HAP-1 (cell line): ENCODE measurements around the gene POU6F2.

Experiments used
- DNase-seq, 2 experiments: peaks; one replicate each; pipeline ENCODE4 v3.0.0-alpha.2; 2016 to 2020; ENCODE audit warnings: low spot score in 2 of 2
- H3K27me3 ChIP-seq: fragments of 250-450 bp; sonication (Bioruptor Pico); 2 replicates; pipeline ENCODE4 v1.5.1; 2020; ENCODE audit warnings: low read depth, mild to moderate bottlenecking, moderate library complexity
- H3K36me3 ChIP-seq: fragments of 250-450 bp; sonication (Bioruptor Pico); replicated peaks from 2 replicates; pipeline ENCODE4 v1.5.1; 2020; ENCODE audit warnings: mild to moderate bottlenecking
- H3K4me1 ChIP-seq: fragments of 250-450 bp; sonication (Bioruptor Pico); 2 replicates; pipeline ENCODE4 v1.5.1; 2020; ENCODE audit warnings: mild to moderate bottlenecking
- H3K4me3 ChIP-seq: fragments of 250-450 bp; sonication (Bioruptor Pico); 2 replicates; pipeline ENCODE4 v1.5.1; 2020; ENCODE audit warnings: mild to moderate bottlenecking, moderate library complexity
- H3K9me3 ChIP-seq: fragments of 250-450 bp; sonication (Bioruptor Pico); 2 replicates; pipeline ENCODE4 v1.5.1; 2020; ENCODE audit warnings: mild to moderate bottlenecking, moderate library complexity
- in situ Hi-C: fragments of 300-500 bp; cut with MboI; formaldehyde crosslinking; loops from 3 replicates; pipeline ENCODE4 v1.14.3; 2020; ENCODE audit warnings: low sequenced_read_pairs, inconsistent platforms, mixed read lengths

POU6F2 gene

GRCh38 chr7:39464350-39465054 is 486.8 kb downstream of the POU6F2 start:
- Histone ChIP-seq H3K27me3 (no peaks in the 10 kb centered on the region), H3K4me3 (no peak overlapping the region), H3K36me3 (no peaks in the 10 kb centered on the region), H3K4me1 (peaks cover 35% of the 10 kb centered on the region), H3K9me3 (no peaks in the 10 kb centered on the region)
- DNase-seq = no peak
- in situ Hi-C loops = loop anchor here (5.0 to 10.0 kb wide), 2 partner anchors 532 to 670 kb away; no protein-coding TSS in a partner anchor

- Histone ChIP-seq H3K4me1 (peaks cover 28% of the 10 kb centered on the region), H3K9me3 (no peaks in the 10 kb centered on the region), H3K36me3 (no peaks in the 10 kb centered on the region), H3K27me3 (no peaks in the 10 kb centered on the region), H3K4me3 (no peak overlapping the region)
- peak; percentile 79 for DNase-seq
- in situ Hi-C loops = loop anchor here (5.0 to 10.0 kb wide), 2 partner anchors 533 to 670 kb away; no protein-coding TSS in a partner anchor
Observed at GRCh38 chr7:39465055-39465929, 487.6 kb downstream of the POU6F2 start.

- H3K9me3 ChIP-seq = no peaks in the 10 kb centered on the region
- peaks cover 7% of the 10 kb centered on the region for H3K4me1 ChIP-seq
- no peaks in the 10 kb centered on the region for H3K36me3 ChIP-seq
- no peak for DNase-seq
- no peaks in the 10 kb centered on the region for H3K27me3 ChIP-seq
- in situ Hi-C loops = loop anchor here (5.0 to 10.0 kb wide), 2 partner anchors 536 to 673 kb away; no protein-coding TSS in a partner anchor
- H3K4me3 ChIP-seq = no peak overlapping the region
Observed at GRCh38 chr7:39468261-39468660, 490.6 kb downstream of the POU6F2 start.

GRCh38 chr7:39468808-39469374 is 491.2 kb downstream of the POU6F2 start:
- DNase-seq = no peak
- Histone ChIP-seq H3K9me3 (no peaks in the 10 kb centered on the region), H3K36me3 (no peaks in the 10 kb centered on the region), H3K4me1 (peaks cover 7% of the 10 kb centered on the region), H3K4me3 (no peak overlapping the region), H3K27me3 (no peaks in the 10 kb centered on the region)
- in situ Hi-C loops = loop anchor here (5.0 to 10.0 kb wide), 2 partner anchors 537 to 674 kb away; no protein-coding TSS in a partner anchor

GRCh38 chr7:39480901-39481300 is 503.2 kb downstream of the POU6F2 start:
- DNase-seq = no peak
- in situ Hi-C loops = no loop called here

GRCh38 chr7:39488467-39489393 is 511.0 kb downstream of the POU6F2 start:
- no peak for DNase-seq

More at GRCh38 chr7:39480901-39481300, 503.2 kb downstream of the POU6F2 start:
- Histone ChIP-seq H3K27me3 (peaks cover 2% of the 10 kb centered on the region; the same call in 1 of the 2 replicates), H3K9me3 (no peaks in the 10 kb centered on the region; the same call in 1 of the 2 replicates), H3K36me3 (no peaks in the 10 kb centered on the region), H3K4me3 (no peak overlapping the region), H3K4me1 (no peaks in the 10 kb centered on the region)

GRCh38 chr7:39490296-39490695 is 512.6 kb downstream of the POU6F2 start:
- H3K27me3 ChIP-seq = no peaks in the 10 kb centered on the region
- in situ Hi-C loops = no loop called here

More at GRCh38 chr7:39488467-39489393, 511.0 kb downstream of the POU6F2 start:
- Histone ChIP-seq H3K9me3 (no peaks in the 10 kb centered on the region), H3K27me3 (no peaks in the 10 kb centered on the region), H3K36me3 (no peaks in the 10 kb centered on the region), H3K4me3 (no peak overlapping the region), H3K4me1 (no peaks in the 10 kb centered on the region; the same call in 1 of the 2 replicates)
- in situ Hi-C loops = no loop called here

GRCh38 chr7:39493934-39494333 is 516.2 kb downstream of the POU6F2 start:
- no peak for DNase-seq
- H3K36me3 ChIP-seq = no peaks in the 10 kb centered on the region
- in situ Hi-C loops = no loop called here
- H3K27me3 ChIP-seq = no peaks in the 10 kb centered on the region
- H3K4me3 ChIP-seq = no peak overlapping the region
- H3K4me1 ChIP-seq = no peaks in the 10 kb centered on the region; the same call in 1 of the 2 replicates
- no peaks in the 10 kb centered on the region for H3K9me3 ChIP-seq

More at GRCh38 chr7:39490296-39490695, 512.6 kb downstream of the POU6F2 start:
- no peak for DNase-seq
- H3K36me3 ChIP-seq = no peaks in the 10 kb centered on the region
- H3K4me1 ChIP-seq = no peaks in the 10 kb centered on the region; the same call in 1 of the 2 replicates
- no peak overlapping the region for H3K4me3 ChIP-seq
- H3K9me3 ChIP-seq = no peaks in the 10 kb centered on the region

GRCh38 chr7:39501358-39501757 is 523.6 kb downstream of the POU6F2 start:
- DNase-seq = no peak
- H3K27me3 ChIP-seq = no peaks in the 10 kb centered on the region
- H3K4me3 ChIP-seq = no peak overlapping the region
- no peaks in the 10 kb centered on the region for H3K9me3 ChIP-seq
- no peaks in the 10 kb centered on the region for H3K36me3 ChIP-seq
- in situ Hi-C loops = loop anchor here (25.0 kb wide), 1 partner anchor 1089 kb away; no protein-coding TSS in a partner anchor
- peaks cover 8% of the 10 kb centered on the region for H3K4me1 ChIP-seq

GRCh38 chr7:39504963-39505362 is 527.3 kb downstream of the POU6F2 start:
- H3K9me3 ChIP-seq = no peaks in the 10 kb centered on the region
- in situ Hi-C loops = loop anchor here (25.0 kb wide), 1 partner anchor 1093 kb away; no protein-coding TSS in a partner anchor
- H3K4me3 ChIP-seq = no peak overlapping the region
- no peak for DNase-seq
- H3K27me3 ChIP-seq = no peaks in the 10 kb centered on the region
- peaks cover 8% of the 10 kb centered on the region for H3K4me1 ChIP-seq
- H3K36me3 ChIP-seq = no peaks in the 10 kb centered on the region

GRCh38 chr7:39507866-39508551 is 530.3 kb downstream of the POU6F2 start:
- DNase-seq = no peak
- H3K36me3 ChIP-seq = no peaks in the 10 kb centered on the region
- H3K4me1 ChIP-seq = peaks cover 8% of the 10 kb centered on the region
- H3K4me3 ChIP-seq = no peak overlapping the region
- in situ Hi-C loops = loop anchor here (25.0 kb wide), 1 partner anchor 1096 kb away; no protein-coding TSS in a partner anchor
- no peaks in the 10 kb centered on the region for H3K27me3 ChIP-seq
- H3K9me3 ChIP-seq = no peaks in the 10 kb centered on the region

- Histone ChIP-seq H3K36me3 (no peaks in the 10 kb centered on the region), H3K4me3 (no peak overlapping the region), H3K4me1 (peaks cover 3% of the 10 kb centered on the region), H3K27me3 (no peaks in the 10 kb centered on the region), H3K9me3 (no peaks in the 10 kb centered on the region)
- DNase-seq = no peak
- in situ Hi-C loops = loop anchor here (25.0 kb wide), 1 partner anchor 1097 kb away; no protein-coding TSS in a partner anchor
Observed at GRCh38 chr7:39509436-39509835, 531.7 kb downstream of the POU6F2 start.
